Gastroesophageal sphincter (tissue), 4 donors: ENCODE measurements around the gene ZNF638. TPM values are rescaled to one million over a fixed set of nuclear protein-coding genes. Genes with fewer than 3 reads are reported as not detected.

Source experiments
- ATAC-seq: fragments of 150-250 bp; one replicate; pipeline ENCODE4 v1.9.1; 2016; ENCODE audit warnings: mild to moderate bottlenecking, moderate library complexity
- H3K27ac ChIP-seq, 4 donors: fragments of 200-600 bp; sonication (generic) in 3 of 4; 1 replicate in 3 of 4; 2 replicates in 1 of 4; pipeline ENCODE4 v1.5.1; 2016 to 2019
- H3K27me3 ChIP-seq: fragments of 200-600 bp; sonication (generic); one replicate; pipeline ENCODE4 v1.5.1; 2019
- H3K36me3 ChIP-seq, 2 donors: fragments of 200-600 bp; sonication (generic); one replicate each; pipeline ENCODE4 v1.5.1; 2019; ENCODE audit warnings: control low read depth in 1 of 2
- H3K4me1 ChIP-seq, 3 donors: fragments of 200-600 bp; sonication (generic); 1 replicate in 2 of 3; 2 replicates in 1 of 3; pipeline ENCODE4 v1.5.1; 2016 to 2019; ENCODE audit warnings: control low read depth in 2 of 3
- H3K4me3 ChIP-seq, 2 donors: fragments of 200-600 bp; sonication (generic); one replicate each; pipeline ENCODE4 v1.5.1; 2019; ENCODE audit warnings: mild to moderate bottlenecking in 1 of 2, moderate library complexity in 1 of 2
- H3K9me3 ChIP-seq, 3 donors: fragments of 200-600 bp; sonication (generic); one replicate each; pipeline ENCODE4 v1.5.1; 2017 to 2019; ENCODE audit warnings: control low read depth in 2 of 3
- EP300 ChIP-seq: sonication (generic); formaldehyde crosslinking; IDR thresholded peaks from one replicate; pipeline ENCODE4 v1.6.1; 2017; ENCODE audit warnings: antibody characterized with exemption, mild to moderate bottlenecking
- POLR2A ChIP-seq, 2 donors: fragments of 450-650 bp; IDR thresholded peaks; one replicate each; pipeline ENCODE4 v1.6.1; 2017; ENCODE audit warnings: antibody characterized with exemption in 2 of 2, mild to moderate bottlenecking in 2 of 2, moderate library complexity in 1 of 2
- POLR2AphosphoS5 ChIP-seq: sonication (generic); formaldehyde crosslinking; IDR thresholded peaks from one replicate; pipeline ENCODE4 v1.6.1; 2017; ENCODE audit warnings: antibody characterized with exemption
- WGBS, 2 donors: methylation state at CpG; one replicate each; pipeline ENCODE4 v1.1.5; 2018; ENCODE audit warnings: low coverage in 1 of 2; 5-methylcytosine and 5-hydroxymethylcytosine counted together
- total RNA-seq, 4 donors: library from RNA; depleted of rRNA; stranded (reverse); fragments of >200 nt; gene quantifications; one replicate each; pipeline ENCODE4 v1.1.0, GENCODE V29; 2016
- TF ChIP-seq, protein P1 (sequence below), 4 experiments: fragments of 200-600 bp in 2 of 4; fragments of 450-650 bp in 2 of 4; sonication (generic) in 1 of 4; IDR thresholded peaks; one replicate each; pipeline ENCODE4 v1.5.1; 2017 to 2019; ENCODE audit warnings: antibody characterized with exemption in 4 of 4, mild to moderate bottlenecking in 2 of 4, moderate library complexity in 2 of 4

The ZNF638 gene
- total RNA-seq, 4 donors from 2014 or later, result 80.7 to 223 (median 122) TPM

DNA sequence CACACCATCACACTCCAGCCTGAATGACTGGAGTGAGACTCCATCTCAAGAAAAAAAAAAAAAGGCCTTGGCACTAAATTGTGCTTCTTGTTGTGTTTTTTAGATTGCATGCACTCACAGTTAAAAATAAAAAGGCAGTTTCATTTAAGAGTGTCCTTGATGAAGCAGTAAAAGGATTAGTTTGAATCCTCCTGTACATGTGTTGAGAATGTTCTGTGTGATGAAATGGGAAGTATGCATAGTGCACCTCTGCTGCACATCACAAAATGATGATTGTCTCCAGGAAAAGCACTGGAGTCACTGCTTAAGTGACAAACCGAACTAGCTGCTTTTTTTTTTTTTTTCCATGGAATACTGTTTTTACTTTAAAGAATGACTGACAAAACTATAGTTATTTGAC lies 144.9 kb downstream of the ZNF638 start:
- Histone ChIP-seq H3K27me3 (no peaks in the 10 kb centered on the region), H3K4me3 (no peak overlapping the region), H3K9me3 (no peaks in the 10 kb centered on the region), H3K4me1 (no peaks in the 10 kb centered on the region), H3K36me3 (peaks cover 0 to 3% of the 10 kb centered on the region in 2 donors), H3K27ac (no peak overlapping the region)
- WGBS, 2 donors, result 55 to 67% methylated on average over 1 of the region's 1 CpG
- ATAC-seq, result no peak
- TF ChIP-seq POLR2AphosphoS5, result no peak
- TF ChIP-seq EP300, result no peak
- TF ChIP-seq, protein P1, sequence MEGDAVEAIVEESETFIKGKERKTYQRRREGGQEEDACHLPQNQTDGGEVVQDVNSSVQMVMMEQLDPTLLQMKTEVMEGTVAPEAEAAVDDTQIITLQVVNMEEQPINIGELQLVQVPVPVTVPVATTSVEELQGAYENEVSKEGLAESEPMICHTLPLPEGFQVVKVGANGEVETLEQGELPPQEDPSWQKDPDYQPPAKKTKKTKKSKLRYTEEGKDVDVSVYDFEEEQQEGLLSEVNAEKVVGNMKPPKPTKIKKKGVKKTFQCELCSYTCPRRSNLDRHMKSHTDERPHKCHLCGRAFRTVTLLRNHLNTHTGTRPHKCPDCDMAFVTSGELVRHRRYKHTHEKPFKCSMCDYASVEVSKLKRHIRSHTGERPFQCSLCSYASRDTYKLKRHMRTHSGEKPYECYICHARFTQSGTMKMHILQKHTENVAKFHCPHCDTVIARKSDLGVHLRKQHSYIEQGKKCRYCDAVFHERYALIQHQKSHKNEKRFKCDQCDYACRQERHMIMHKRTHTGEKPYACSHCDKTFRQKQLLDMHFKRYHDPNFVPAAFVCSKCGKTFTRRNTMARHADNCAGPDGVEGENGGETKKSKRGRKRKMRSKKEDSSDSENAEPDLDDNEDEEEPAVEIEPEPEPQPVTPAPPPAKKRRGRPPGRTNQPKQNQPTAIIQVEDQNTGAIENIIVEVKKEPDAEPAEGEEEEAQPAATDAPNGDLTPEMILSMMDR (IDR thresholded peaks at IDR 0.05), result no peak
- TF ChIP-seq POLR2A (IDR thresholded peaks at IDR 0.05), result no peak

DNA sequence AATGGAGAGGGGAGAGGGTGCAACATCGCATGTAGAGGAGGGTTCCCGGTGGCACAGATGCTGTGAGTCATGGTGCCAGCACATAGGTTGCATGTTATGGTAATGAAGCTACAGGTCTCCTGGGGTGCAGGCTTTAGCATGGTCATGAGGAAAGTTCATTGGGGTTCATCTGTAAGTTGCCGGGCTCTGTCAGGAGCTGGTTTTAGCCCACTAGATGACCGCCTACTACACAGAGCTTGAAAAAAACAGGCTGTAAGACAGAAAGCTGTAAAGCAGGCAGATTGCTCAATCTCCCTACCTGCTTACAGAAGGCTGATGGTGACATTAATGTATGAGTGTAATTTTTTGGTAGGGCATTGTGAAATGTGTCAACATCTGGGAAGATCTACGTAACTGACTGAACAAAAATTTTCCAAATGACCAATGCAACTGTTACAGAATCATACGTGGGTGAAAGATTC lies 145.7 kb downstream of the ZNF638 start:
- no peak overlapping the region for H3K27ac ChIP-seq
- H3K27me3 ChIP-seq, result no peaks in the 10 kb centered on the region
- no peaks in the 10 kb centered on the region for H3K4me1 ChIP-seq
- H3K9me3 ChIP-seq, result no peaks in the 10 kb centered on the region
- no peak for ATAC-seq
- TF ChIP-seq POLR2AphosphoS5 (no peak), POLR2A (IDR thresholded peaks at IDR 0.05) (no peak), EP300 (no peak)
- TF ChIP-seq, protein P1 (IDR thresholded peaks at IDR 0.05), result no peak
- peaks cover 0 to 10% of the 10 kb centered on the region in 2 donors for H3K36me3 ChIP-seq
- no peak overlapping the region for H3K4me3 ChIP-seq
- 77 to 86% methylated on average over 5 to 6 of the region's 6 CpGs for WGBS, 2 donors

DNA sequence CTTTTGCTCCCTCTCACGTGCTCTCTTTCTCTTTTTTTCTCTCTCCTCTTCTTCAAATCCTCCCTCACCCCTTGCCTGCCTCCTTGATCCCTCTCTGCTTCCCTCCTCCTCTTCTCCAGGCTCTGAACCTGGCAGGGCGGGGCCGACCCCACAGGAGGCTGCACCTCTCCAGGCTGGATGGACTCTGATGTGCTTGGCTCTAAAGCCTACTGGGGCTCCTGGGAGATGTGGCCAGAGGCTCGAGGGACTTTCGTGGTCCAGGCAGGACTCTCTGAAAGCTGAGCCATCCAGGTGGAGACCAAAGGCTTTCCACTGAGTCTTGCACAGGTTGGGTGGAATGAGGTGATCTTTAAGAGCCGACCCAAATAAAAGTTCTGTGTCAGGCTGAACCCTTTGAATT lies 147.2 kb downstream of the ZNF638 start:
- peaks cover 0 to 21% of the 10 kb centered on the region in 2 donors for H3K36me3 ChIP-seq
- ATAC-seq, result no peak
- no peaks in the 10 kb centered on the region for H3K27me3 ChIP-seq
- TF ChIP-seq EP300 (no peak), POLR2AphosphoS5 (no peak), POLR2A (IDR thresholded peaks at IDR 0.05) (no peak)
- TF ChIP-seq, protein P1 (IDR thresholded peaks at IDR 0.05), result no peak
- no peaks in the 10 kb centered on the region for H3K9me3 ChIP-seq
- WGBS, 2 donors, result 39 to 70% methylated on average over 2 of the region's 6 CpGs
- H3K4me3 ChIP-seq, result no peak overlapping the region
- H3K27ac ChIP-seq, result no peak overlapping the region
- H3K4me1 ChIP-seq, result no peaks in the 10 kb centered on the region

DNA sequence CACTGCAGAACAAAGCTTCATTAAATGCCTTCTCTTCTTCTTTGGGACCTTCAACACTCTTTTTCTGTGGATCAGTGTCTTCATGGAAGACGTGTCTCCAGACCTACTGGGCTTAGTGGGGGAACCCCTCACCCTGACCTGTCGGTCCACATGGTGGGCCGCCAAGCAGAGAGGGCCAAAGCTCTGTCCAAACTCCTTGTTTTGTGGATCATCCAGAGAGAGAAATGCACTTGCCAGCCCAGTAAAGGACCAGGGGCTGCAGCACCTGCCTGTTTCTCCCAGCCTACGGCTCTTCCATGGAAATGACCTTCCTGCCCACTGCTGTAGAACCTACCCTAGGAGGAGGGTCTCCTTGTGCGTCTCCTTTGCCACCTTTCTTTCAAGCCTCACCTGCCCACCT lies 147.7 kb downstream of the ZNF638 start:
- Histone ChIP-seq H3K36me3 (peaks cover 0 to 22% of the 10 kb centered on the region in 2 donors), H3K4me1 (no peaks in the 10 kb centered on the region), H3K27me3 (no peaks in the 10 kb centered on the region), H3K9me3 (no peaks in the 10 kb centered on the region), H3K27ac (no peak overlapping the region), H3K4me3 (no peak overlapping the region)
- TF ChIP-seq EP300, result no peak
- TF ChIP-seq POLR2AphosphoS5, result no peak
- TF ChIP-seq POLR2A (IDR thresholded peaks at IDR 0.05), result no peak
- TF ChIP-seq, protein P1 (IDR thresholded peaks at IDR 0.05), result no peak
- 90 to 100% methylated on average over 1 to 2 of the region's 5 CpGs for WGBS, 2 donors
- no peak for ATAC-seq

DNA sequence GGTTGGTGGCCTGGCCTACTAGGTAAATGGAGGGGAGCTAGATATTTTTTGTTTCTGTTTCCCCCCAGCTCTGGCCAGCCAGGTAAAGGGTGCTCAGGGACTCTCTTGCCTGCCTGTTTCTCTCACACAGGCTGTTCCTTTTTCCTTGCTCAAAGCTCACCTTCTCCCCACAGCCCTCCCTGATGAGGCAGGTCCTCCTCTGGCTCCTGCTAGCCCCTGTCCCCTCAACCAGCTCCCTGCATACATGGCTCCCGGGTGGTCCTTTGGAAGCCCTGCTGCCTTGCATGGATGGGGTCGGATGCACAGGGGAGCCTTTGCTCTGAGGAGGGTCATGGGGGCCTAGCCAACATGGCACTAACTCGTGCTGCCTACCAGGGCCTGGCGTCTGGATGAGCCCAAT lies 149.5 kb downstream of the ZNF638 start:
- Histone ChIP-seq H3K4me1 (no peaks in the 10 kb centered on the region), H3K4me3 (no peak overlapping the region), H3K36me3 (peaks cover 0 to 22% of the 10 kb centered on the region in 2 donors), H3K27ac (no peak overlapping the region), H3K9me3 (no peaks in the 10 kb centered on the region), H3K27me3 (no peaks in the 10 kb centered on the region)
- no peak for ATAC-seq
- WGBS, 2 donors, result 100% methylated on average over 1 of the region's 4 CpGs; no CpG with 5 or more reads in 1 of the 2 donors
- no peak for TF ChIP-seq POLR2AphosphoS5
- no peak for TF ChIP-seq POLR2A (IDR thresholded peaks at IDR 0.05)
- no peak for TF ChIP-seq EP300
- TF ChIP-seq, protein P1 (IDR thresholded peaks at IDR 0.05), result no peak
